ACC112 (cell line): ENCODE measurements around the gene IDUA.

Source experiments
- H2AFZ ChIP-seq: fragments of 200-600 bp; sonication (generic); one replicate; pipeline ENCODE4 v1.6.0; 2017; ENCODE audit warnings: antibody characterized with exemption, low read length; ENCODE audit not compliant: unreplicated experiment
- H3K27ac ChIP-seq: fragments of 200-600 bp; sonication (generic); 2 replicates; pipeline ENCODE4 v1.5.1; 2014; ENCODE audit warnings: low read depth, mild to moderate bottlenecking, antibody characterized with exemption, low read length, moderate library complexity
- H3K27me3 ChIP-seq: fragments of 200-600 bp; sonication (generic); 2 replicates; pipeline ENCODE4 v1.6.1; 2014; ENCODE audit warnings: mild to moderate bottlenecking, antibody characterized with exemption, low read length, moderate library complexity, mixed read lengths; ENCODE audit not compliant: insufficient read depth
- H3K36me3 ChIP-seq: fragments of 200-600 bp; sonication (generic); 2 replicates; pipeline ENCODE4 v1.6.1; 2016; ENCODE audit warnings: mild to moderate bottlenecking, antibody characterized with exemption, low read length, moderate library complexity, mixed read lengths; ENCODE audit not compliant: insufficient read depth
- H3K4me1 ChIP-seq: fragments of 200-600 bp; sonication (generic); one replicate; pipeline ENCODE4 v1.6.1; 2016; ENCODE audit warnings: low read length, mixed read lengths; ENCODE audit not compliant: insufficient read depth, unreplicated experiment, control insufficient read depth
- H3K4me3 ChIP-seq: fragments of 200-600 bp; sonication (generic); 2 replicates; pipeline ENCODE4 v1.5.1; 2014; ENCODE audit warnings: mild to moderate bottlenecking, low read depth, low read length
- H3K79me2 ChIP-seq: fragments of 200-600 bp; sonication (generic); one replicate; pipeline ENCODE4 v1.6.0; 2016; ENCODE audit warnings: low read length; ENCODE audit not compliant: control insufficient read depth, unreplicated experiment, insufficient read depth

IDUA gene

GRCh38 chr4:1015179-1015578 lies 28.3 kb downstream of the IDUA start:
- Histone ChIP-seq H3K27me3 (no peaks in the 10 kb centered on the region), H3K4me1 (peaks cover 4% of the 10 kb centered on the region), H3K4me3 (no peak overlapping the region), H2AFZ (no peak overlapping the region), H3K79me2 (no peaks in the 10 kb centered on the region), H3K36me3 (no peaks in the 10 kb centered on the region), H3K27ac (no peak overlapping the region)

GRCh38 chr4:1015746-1016145 lies 28.9 kb downstream of the IDUA start:
- H3K27ac ChIP-seq: no peak overlapping the region
- H3K27me3 ChIP-seq: no peaks in the 10 kb centered on the region
- no peak overlapping the region for H3K4me3 ChIP-seq
- no peaks in the 10 kb centered on the region for H3K36me3 ChIP-seq
- H2AFZ ChIP-seq: no peak overlapping the region
- H3K4me1 ChIP-seq: peaks cover 2% of the 10 kb centered on the region
- H3K79me2 ChIP-seq: no peaks in the 10 kb centered on the region

GRCh38 chr4:1017211-1017610 lies 30.4 kb downstream of the IDUA start:
- Histone ChIP-seq H3K4me3 (no peak overlapping the region), H2AFZ (no peak overlapping the region), H3K79me2 (no peaks in the 10 kb centered on the region), H3K27ac (no peak overlapping the region), H3K27me3 (no peaks in the 10 kb centered on the region), H3K4me1 (no peaks in the 10 kb centered on the region), H3K36me3 (no peaks in the 10 kb centered on the region)

GRCh38 chr4:1017706-1018105 lies 30.9 kb downstream of the IDUA start:
- H2AFZ ChIP-seq: no peak overlapping the region
- no peaks in the 10 kb centered on the region for H3K36me3 ChIP-seq
- no peaks in the 10 kb centered on the region for H3K79me2 ChIP-seq
- H3K4me1 ChIP-seq: no peaks in the 10 kb centered on the region
- no peak overlapping the region for H3K4me3 ChIP-seq
- H3K27ac ChIP-seq: no peak overlapping the region
- no peaks in the 10 kb centered on the region for H3K27me3 ChIP-seq

- Histone ChIP-seq H2AFZ (no peak overlapping the region), H3K27ac (no peak overlapping the region), H3K27me3 (no peaks in the 10 kb centered on the region)
Observed at GRCh38 chr4:1018147-1019020, 31.5 kb downstream of the IDUA start.

GRCh38 chr4:1019320-1019719 lies 32.5 kb downstream of the IDUA start:
- Histone ChIP-seq H3K79me2 (no peaks in the 10 kb centered on the region), H3K4me1 (no peaks in the 10 kb centered on the region), H2AFZ (no peak overlapping the region), H3K4me3 (no peak overlapping the region), H3K27ac (no peak overlapping the region), H3K27me3 (no peaks in the 10 kb centered on the region), H3K36me3 (no peaks in the 10 kb centered on the region)

More at GRCh38 chr4:1018147-1019020, 31.5 kb downstream of the IDUA start:
- Histone ChIP-seq H3K79me2 (no peaks in the 10 kb centered on the region), H3K4me1 (no peaks in the 10 kb centered on the region), H3K4me3 (no peak overlapping the region), H3K36me3 (no peaks in the 10 kb centered on the region)

- H3K4me1 ChIP-seq: no peaks in the 10 kb centered on the region
Observed at GRCh38 chr4:1019729-1020470, 33.1 kb downstream of the IDUA start.

GRCh38 chr4:1021386-1022050 lies 34.7 kb downstream of the IDUA start:
- no peak overlapping the region for H3K27ac ChIP-seq
- no peak overlapping the region for H3K4me3 ChIP-seq
- H3K79me2 ChIP-seq: no peaks in the 10 kb centered on the region
- H3K36me3 ChIP-seq: peaks cover 8% of the 10 kb centered on the region; the same call in 1 of the 2 replicates
- no peaks in the 10 kb centered on the region for H3K4me1 ChIP-seq
- H3K27me3 ChIP-seq: no peaks in the 10 kb centered on the region
- no peak overlapping the region for H2AFZ ChIP-seq

More at GRCh38 chr4:1019729-1020470, 33.1 kb downstream of the IDUA start:
- Histone ChIP-seq H3K4me3 (no peak overlapping the region), H2AFZ (no peak overlapping the region), H3K27me3 (no peaks in the 10 kb centered on the region), H3K36me3 (no peaks in the 10 kb centered on the region; the same call in 1 of the 2 replicates), H3K27ac (no peak overlapping the region), H3K79me2 (no peaks in the 10 kb centered on the region)

GRCh38 chr4:1022051-1022738 lies 35.4 kb downstream of the IDUA start:
- H3K27me3 ChIP-seq: no peaks in the 10 kb centered on the region
- peaks cover 8% of the 10 kb centered on the region; the same call in 1 of the 2 replicates for H3K36me3 ChIP-seq
- H3K27ac ChIP-seq: no peak overlapping the region
- H2AFZ ChIP-seq: no peak overlapping the region
- H3K79me2 ChIP-seq: no peaks in the 10 kb centered on the region
- H3K4me3 ChIP-seq: no peak overlapping the region
- H3K4me1 ChIP-seq: no peaks in the 10 kb centered on the region

GRCh38 chr4:1022739-1023066 lies 35.9 kb downstream of the IDUA start:
- Histone ChIP-seq H3K4me1 (no peaks in the 10 kb centered on the region), H3K4me3 (no peak overlapping the region), H3K79me2 (no peaks in the 10 kb centered on the region), H3K27me3 (no peaks in the 10 kb centered on the region), H2AFZ (no peak overlapping the region), H3K36me3 (peaks cover 8% of the 10 kb centered on the region; the same call in 1 of the 2 replicates), H3K27ac (no peak overlapping the region)
